HG02588 (cell line): Measurements from ENCODE around the gene CFAP46.
"Not testable (repeated sequence)": the region's sequence is repeated elsewhere in the genome, so short reads cannot be mapped to it uniquely, and the experiment has no call there.

Source experiments
- ATAC-seq: cut with Tn5 transposase; IDR thresholded peaks from one replicate; pipeline ENCODE4 v1.9.1; 2021; ENCODE audit warnings: mild to moderate bottlenecking, moderate library complexity; ENCODE audit not compliant: unreplicated experiment

The CFAP46 gene

DNA sequence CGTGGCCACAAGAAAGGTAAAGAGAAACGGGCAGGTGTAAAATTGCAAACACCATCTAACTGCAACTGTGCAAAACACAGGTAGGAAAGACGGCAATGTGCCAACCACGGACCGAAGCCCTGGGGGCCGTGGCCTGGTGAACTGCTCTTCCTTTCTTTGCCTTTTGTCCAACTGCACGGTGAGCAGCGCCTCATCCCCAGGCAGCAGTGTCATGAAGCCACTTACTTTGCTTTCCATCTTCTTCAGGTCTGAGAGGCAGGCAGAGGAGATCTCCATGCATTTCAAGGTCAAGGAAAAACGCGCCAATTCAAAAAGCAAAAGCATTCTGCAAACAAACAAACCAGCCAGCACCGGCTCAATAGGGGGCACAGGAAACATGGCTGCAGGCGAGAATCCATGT lies 12.9 kb downstream of the CFAP46 start:
- no peak for ATAC-seq

DNA sequence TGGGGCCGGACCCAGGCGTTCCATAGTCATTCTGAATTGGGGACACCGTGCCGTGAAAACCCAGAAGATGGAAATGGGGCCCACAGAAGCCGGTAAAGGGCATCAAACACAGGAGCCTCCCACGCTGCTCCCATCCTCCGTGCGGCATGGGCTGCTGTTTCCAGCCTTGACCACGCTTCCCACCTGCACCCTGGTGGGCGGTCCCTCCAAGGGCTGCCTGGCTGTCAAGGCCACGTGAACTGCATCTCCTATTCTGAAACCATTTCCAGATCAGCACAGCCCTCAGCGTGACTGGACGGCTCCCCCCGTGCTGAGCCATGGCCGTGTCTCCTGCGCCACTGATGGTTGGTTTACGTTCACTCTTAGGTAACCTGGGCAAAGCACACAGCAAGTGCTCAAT lies 14.1 kb downstream of the CFAP46 start:
- ATAC-seq, result no peak

GRCh38 chr10:132927824-132928223 lies 14.5 kb downstream of the CFAP46 start:
- no peak for ATAC-seq

- no peak for ATAC-seq
Measured at GRCh38 chr10:132926777-132927650, 15.4 kb downstream of the CFAP46 start.

GRCh38 chr10:132926070-132926469 lies 16.3 kb downstream of the CFAP46 start:
- no peak for ATAC-seq

DNA sequence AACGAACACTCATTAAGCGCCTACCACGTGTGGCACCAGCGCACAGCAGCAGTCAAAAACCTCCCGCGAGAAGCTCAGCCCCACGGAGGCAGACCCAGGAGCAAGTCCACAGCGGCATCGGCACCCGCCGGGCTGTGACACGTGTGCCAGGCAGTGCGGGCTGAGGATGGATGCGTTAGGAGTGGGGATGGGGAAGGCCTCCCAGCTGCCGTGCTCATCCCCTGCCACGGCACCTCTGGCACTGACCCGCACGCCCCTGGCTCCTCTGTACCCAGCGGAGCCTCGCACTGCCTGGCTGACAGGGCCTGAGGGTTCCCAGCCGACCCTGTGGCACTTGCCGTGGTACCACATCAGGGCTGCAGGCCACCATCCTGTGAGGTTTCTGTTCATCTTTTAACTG lies 16.8 kb downstream of the CFAP46 start:
- ATAC-seq, result no peak

DNA sequence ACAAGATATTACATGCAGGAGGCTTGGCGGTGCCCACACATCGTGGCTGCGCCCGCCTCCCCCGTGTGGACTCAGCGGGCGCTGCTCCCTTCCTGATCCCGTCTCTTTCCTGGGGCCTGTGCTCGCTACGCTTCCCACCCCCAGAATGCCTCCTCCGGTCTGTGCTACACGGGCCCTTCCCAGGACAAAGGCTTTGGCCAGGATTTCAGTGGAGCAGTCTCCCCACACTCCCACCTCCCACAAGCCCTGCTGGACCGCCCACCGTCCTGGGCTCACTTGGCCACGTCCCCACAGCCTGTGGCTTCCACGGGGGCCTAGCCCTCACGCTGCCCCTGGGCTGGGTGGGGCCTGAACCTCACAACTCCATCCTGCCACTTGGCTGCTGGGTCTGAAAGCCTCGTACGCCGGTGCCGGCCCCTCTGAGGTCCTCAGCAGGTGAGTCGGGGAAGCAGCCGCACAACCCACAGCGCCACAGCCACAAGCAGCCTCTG lies 17.3 kb downstream of the CFAP46 start:
- no peak for ATAC-seq

- no peak for ATAC-seq
Measured at GRCh38 chr10:132924046-132924952, 18.1 kb downstream of the CFAP46 start.

GRCh38 chr10:132923384-132923783 lies 19.0 kb downstream of the CFAP46 start:
- ATAC-seq, result not testable (repeated sequence)

GRCh38 chr10:132922872-132923271 lies 19.5 kb downstream of the CFAP46 start:
- ATAC-seq, result no peak

DNA sequence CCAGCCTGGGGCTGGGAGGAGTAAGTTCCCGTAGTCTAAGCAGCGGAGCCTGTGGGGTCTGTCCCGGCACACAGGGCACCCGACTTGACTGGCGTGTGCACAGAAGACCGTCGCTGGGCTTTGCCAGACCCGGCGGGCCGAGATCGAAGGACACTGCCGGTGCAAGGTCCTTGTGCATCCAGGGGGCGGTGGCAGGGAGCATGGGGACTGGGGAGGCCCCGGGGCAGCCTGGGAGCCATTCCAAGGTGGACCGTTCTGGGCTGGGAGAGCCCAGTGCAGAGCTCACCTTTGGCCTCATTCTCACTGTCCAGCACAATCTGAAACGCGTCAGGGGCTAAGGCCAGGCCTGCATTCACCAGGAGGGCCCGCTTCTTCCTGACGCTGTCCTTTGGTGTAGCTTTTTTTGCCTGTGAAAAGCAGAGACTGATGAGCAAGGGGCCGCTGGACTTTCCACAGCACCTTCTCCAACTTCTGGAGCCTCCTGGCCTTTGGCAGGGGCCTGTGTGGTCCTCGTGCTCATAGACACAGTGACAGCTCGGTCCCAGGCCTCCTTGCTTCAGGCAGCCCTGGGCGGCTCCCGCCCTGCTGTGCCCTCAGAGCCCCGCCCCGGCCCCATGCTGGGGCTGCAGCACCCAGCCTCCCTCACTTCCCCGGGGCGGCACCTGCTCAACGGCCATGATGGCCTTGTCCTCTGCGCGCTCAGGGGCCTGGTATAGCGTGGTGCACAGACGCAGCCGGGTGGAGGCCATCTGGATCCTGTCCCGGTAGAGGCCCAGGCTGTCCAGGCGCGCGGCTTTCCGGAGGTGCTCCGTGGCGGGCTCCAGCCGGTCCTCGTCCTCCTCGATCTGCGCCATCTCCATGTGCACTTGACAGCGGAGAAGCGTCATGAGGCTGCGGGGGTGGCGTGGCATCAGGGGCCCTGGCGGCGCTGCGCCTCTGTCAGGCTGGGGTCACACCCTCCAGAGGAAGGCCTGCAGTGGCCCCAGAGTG lies 20.3 kb downstream of the CFAP46 start:
- ATAC-seq, result no peak

GRCh38 chr10:132921086-132921485 lies 21.3 kb downstream of the CFAP46 start:
- ATAC-seq, result no peak

- ATAC-seq, result no peak
Measured at GRCh38 chr10:132920101-132920925, 22.1 kb downstream of the CFAP46 start.

DNA sequence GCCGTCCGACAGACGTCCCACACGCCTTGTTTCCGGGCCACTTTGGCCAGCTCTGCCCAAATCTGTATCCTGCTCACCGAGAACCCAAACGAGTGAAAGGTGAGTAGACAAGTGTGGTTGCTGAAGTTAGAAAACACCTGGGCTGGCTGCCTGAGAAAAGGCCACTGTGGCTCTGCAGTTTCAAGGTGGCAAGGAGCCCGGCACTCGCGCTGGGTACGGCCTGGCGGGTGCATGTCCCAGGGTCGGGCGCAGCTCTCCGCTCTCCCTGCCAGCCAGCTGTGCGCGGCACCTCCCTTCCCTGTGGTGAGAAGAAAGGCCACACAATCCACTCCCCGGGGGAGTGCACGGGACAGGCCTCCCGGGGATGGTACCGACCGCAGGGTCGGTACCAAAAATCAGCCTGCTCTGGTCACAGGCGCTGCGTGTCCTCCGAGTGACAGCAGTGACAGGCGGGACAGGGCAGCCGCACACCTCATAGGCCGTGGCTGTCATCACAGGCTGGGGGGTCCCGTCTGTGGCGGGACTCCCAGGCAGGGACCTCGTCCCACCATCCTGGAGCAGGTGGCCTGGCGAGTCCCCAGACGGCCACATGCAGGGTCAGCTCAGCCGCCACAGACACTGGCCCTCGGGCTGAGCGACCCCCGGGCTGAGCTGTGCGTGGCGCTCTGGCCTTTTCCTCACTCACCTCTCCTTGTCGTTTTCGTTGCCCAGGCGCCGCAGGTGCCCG lies 22.8 kb downstream of the CFAP46 start:
- ATAC-seq, result no peak

DNA sequence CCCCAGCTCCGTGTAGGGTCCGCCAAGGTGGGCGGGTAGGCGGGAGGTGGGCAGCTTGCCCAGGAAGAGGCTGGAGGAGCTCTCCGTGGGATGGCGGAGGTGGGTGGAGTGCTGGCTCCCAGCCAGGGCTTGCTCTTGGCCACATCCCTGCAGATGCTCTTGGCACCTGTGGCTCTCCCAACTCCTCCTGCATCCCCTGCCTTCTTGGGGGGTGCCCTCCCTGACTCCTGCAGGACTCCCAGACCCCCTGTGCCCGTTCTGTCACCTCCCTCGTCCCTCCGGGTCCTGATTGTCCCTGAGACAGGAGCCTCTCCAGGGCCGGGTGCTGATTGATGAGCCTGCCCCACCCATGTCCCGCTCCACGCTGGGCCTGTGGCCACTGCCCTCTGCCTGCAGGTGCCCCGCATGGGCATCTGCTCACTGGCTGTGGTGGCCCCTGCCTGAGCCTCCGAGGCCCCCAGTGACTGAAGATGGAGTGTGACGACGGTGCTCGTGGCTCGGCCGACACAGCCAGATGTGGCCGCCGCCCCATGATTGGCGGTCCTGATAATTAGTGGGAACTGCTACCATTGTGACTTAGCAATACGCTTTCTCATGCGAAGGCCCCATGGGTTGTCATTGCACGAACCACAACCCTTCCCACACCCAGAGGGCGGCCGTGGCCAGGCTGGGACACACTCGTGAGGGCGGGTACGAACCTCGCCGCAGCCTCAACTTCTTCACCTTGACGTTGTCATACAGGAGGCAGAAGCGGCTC lies 23.6 kb downstream of the CFAP46 start:
- no peak for ATAC-seq

GRCh38 chr10:132918264-132918616 lies 24.1 kb downstream of the CFAP46 start:
- no peak for ATAC-seq

DNA sequence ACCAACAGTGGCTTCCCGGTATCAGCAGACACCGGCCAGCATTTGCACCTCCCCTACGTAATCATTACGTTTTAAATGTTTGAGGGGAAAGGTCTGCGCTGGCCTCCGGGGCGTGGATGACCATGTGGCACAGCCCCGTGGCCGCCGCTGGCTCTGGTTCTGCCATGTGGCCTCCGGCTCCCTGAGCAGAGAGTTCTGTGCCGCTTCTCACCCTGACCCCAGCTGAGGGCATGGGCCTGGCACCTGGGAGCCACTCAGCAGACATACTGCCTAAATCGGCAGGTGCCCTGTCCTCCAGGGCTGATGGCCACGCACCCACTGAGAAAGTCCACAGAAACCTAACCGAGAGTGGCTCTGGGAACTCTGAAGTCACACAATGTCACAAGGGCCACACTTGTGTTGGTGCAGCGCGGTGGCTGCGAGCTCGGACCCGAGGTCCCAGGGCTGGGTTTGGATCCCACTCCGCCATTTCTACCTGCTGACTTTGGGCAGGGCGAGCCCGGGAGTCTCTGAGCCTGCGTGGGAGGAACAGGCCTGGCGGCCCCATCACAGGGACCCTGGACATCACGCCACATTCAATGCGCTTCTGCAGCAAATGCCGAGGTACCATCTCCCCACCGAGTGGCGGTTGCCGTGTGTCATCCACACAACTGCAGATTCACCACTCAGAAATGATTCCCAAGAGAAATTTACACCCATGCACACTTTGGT lies 25.3 kb downstream of the CFAP46 start:
- no peak for ATAC-seq

DNA sequence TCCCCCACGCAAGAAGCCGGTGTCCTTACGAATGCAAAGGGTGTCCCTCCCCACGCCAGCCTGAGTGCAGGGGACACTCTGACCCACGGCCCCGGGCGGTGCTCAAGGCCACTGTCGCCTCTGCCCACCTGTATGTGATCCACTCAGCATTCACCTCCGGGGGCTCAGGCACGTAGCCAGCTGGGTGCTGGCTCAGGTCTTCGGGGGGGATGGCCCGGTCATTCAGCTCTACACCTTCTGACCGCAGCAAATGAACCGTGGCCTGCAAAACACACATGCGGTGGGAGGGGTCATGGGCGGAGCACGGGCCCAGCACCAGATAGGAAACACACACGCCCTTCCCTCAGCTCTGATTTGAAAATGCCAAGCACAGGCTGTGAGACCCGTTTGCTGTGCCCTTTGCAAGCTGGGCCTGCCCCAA lies 25.9 kb downstream of the CFAP46 start:
- no peak for ATAC-seq
